Astrocyte (in vitro differentiated cells and primary cell): ENCODE measurements around the gene ECI1. TPM values are rescaled to one million over a fixed set of nuclear protein-coding genes. Genes with fewer than 3 reads are reported as not detected.

ENCODE experiments used
- DNase-seq: peaks from one replicate; pipeline ENCODE4 v3.0.0-alpha.2; 2010; ENCODE audit warnings: low read depth
- FAIRE-seq: peaks from 2 replicates; lab custom pipeline; 2011; peaks lifted over from hg19 to GRCh38; lab: Jason Lieb, UNC
- H2AFZ ChIP-seq: 2 replicates; pipeline ENCODE4 v1.6.0; 2012; ENCODE audit warnings: low read depth, low read length, inconsistent platforms
- H3K27ac ChIP-seq: 2 replicates; pipeline ENCODE4 v1.5.1; 2011; ENCODE audit warnings: low read depth, low read length, inconsistent platforms
- H3K27me3 ChIP-seq: 2 replicates; pipeline ENCODE4 v1.6.0; 2011; ENCODE audit warnings: low read length, inconsistent platforms; ENCODE audit not compliant: insufficient read depth
- H3K36me3 ChIP-seq: 2 replicates; pipeline ENCODE4 v1.5.1; 2011; ENCODE audit warnings: low read length, inconsistent platforms; ENCODE audit not compliant: insufficient read depth
- H3K4me1 ChIP-seq: 2 replicates; pipeline ENCODE4 v1.5.1; 2011; ENCODE audit warnings: low read length, inconsistent platforms; ENCODE audit not compliant: insufficient read depth
- H3K4me2 ChIP-seq: 2 replicates; pipeline ENCODE4 v1.6.0; 2012; ENCODE audit warnings: low read length, inconsistent platforms
- H3K4me3 ChIP-seq: 2 replicates; pipeline ENCODE4 v1.5.1; 2011; ENCODE audit warnings: low read depth, mild to moderate bottlenecking, low read length, inconsistent platforms; ENCODE audit not compliant: insufficient read depth
- H3K79me2 ChIP-seq: 2 replicates; pipeline ENCODE4 v1.6.0; 2012; ENCODE audit warnings: mild to moderate bottlenecking, low read length, inconsistent platforms; ENCODE audit not compliant: insufficient read depth
- H3K9ac ChIP-seq: 2 replicates; pipeline ENCODE4 v1.6.0; 2012; ENCODE audit warnings: mild to moderate bottlenecking, low read length, inconsistent platforms
- H3K9me3 ChIP-seq: 2 replicates; pipeline ENCODE4 v1.5.1; 2012; ENCODE audit warnings: low read depth, mild to moderate bottlenecking, low read length, inconsistent platforms; ENCODE audit not compliant: insufficient read depth
- H4K20me1 ChIP-seq: 2 replicates; pipeline ENCODE4 v1.6.0; 2012; ENCODE audit warnings: low read length, inconsistent platforms; ENCODE audit not compliant: insufficient read depth
- H3K27ac Mint-ChIP-seq: one replicate; pipeline ENCODE4 v1.8.0; 2021; ENCODE audit warnings: mild to moderate bottlenecking, mixed read lengths; ENCODE audit not compliant: unreplicated experiment
- H3K27me3 Mint-ChIP-seq: one replicate; pipeline ENCODE4 v1.8.0; 2021; ENCODE audit warnings: low read depth, mixed read lengths; ENCODE audit not compliant: unreplicated experiment
- H3K36me3 Mint-ChIP-seq: one replicate; pipeline ENCODE4 v1.8.0; 2021; ENCODE audit warnings: low read depth, mixed read lengths; ENCODE audit not compliant: unreplicated experiment
- H3K4me1 Mint-ChIP-seq: one replicate; pipeline ENCODE4 v1.8.0; 2021; ENCODE audit warnings: low read depth, mixed read lengths; ENCODE audit not compliant: unreplicated experiment
- H3K4me3 Mint-ChIP-seq: one replicate; pipeline ENCODE4 v1.8.0; 2021; ENCODE audit warnings: mild to moderate bottlenecking, moderate library complexity, mixed read lengths; ENCODE audit not compliant: unreplicated experiment
- H3K9me3 Mint-ChIP-seq: one replicate; pipeline ENCODE4 v1.8.0; 2021; ENCODE audit warnings: mild to moderate bottlenecking, mixed read lengths; ENCODE audit not compliant: unreplicated experiment
- CTCF ChIP-seq: IDR thresholded peaks from 2 replicates; pipeline ENCODE4 v1.5.1; 2011; ENCODE audit warnings: low read depth, mild to moderate bottlenecking, inconsistent platforms, low read length, moderate library complexity; ENCODE audit not compliant: insufficient read depth
- EZH2 ChIP-seq: IDR thresholded peaks from 2 replicates; pipeline ENCODE4 v1.6.1; 2012; ENCODE audit warnings: mild to moderate bottlenecking, low read length, inconsistent platforms; ENCODE audit not compliant: insufficient read depth
- total RNA-seq: library from RNA; stranded (reverse); gene quantifications from 2 replicates; pipeline ENCODE4 v1.2.1, GENCODE V29; 2021

ECI1 gene
- total RNA-seq, 1 donor from 2014 or later: 53.4 TPM

GRCh38 chr16:2237493-2238149 lies 13.8 kb downstream of the ECI1 start:
- DNase-seq (no peak), FAIRE-seq (no peak)
- Histone ChIP-seq H3K79me2 (no peaks in the 10 kb centered on the region), H3K9ac (no peak overlapping the region), H3K4me1 (peaks cover 10% of the 10 kb centered on the region), H3K4me3 (no peak overlapping the region), H3K27me3 (peaks cover 4% of the 10 kb centered on the region), H3K36me3 (no peaks in the 10 kb centered on the region), H3K4me2 (no peak overlapping the region), H4K20me1 (peaks cover 25% of the 10 kb centered on the region), H3K9me3 (no peaks in the 10 kb centered on the region), H2AFZ (no peak overlapping the region), H3K27ac (no peak overlapping the region)
- H3K4me1 Mint-ChIP-seq: no peaks in the 10 kb centered on the region
- no peak overlapping the region for H3K4me3 Mint-ChIP-seq
- H3K36me3 Mint-ChIP-seq: peaks cover 3% of the 10 kb centered on the region
- H3K27me3 Mint-ChIP-seq: no peaks in the 10 kb centered on the region
- H3K9me3 Mint-ChIP-seq: no peaks in the 10 kb centered on the region
- TF ChIP-seq EZH2: peak; percentile 12
- TF ChIP-seq CTCF: no peak
- H3K27ac Mint-ChIP-seq: no peak overlapping the region

GRCh38 chr16:2237102-2237482 lies 14.3 kb downstream of the ECI1 start:
- DNase-seq (no peak), FAIRE-seq (no peak)
- peaks cover 4% of the 10 kb centered on the region for H3K27me3 ChIP-seq
- peaks cover 10% of the 10 kb centered on the region for H3K4me1 ChIP-seq
- peaks cover 3% of the 10 kb centered on the region for H3K36me3 Mint-ChIP-seq
- H3K4me2 ChIP-seq: peak overlapping the region; percentile 81
- no peak overlapping the region for H3K4me3 Mint-ChIP-seq
- no peak overlapping the region for H3K9ac ChIP-seq
- no peaks in the 10 kb centered on the region for H3K79me2 ChIP-seq
- peaks cover 22% of the 10 kb centered on the region for H4K20me1 ChIP-seq
- no peak overlapping the region for H3K27ac ChIP-seq
- H2AFZ ChIP-seq: no peak overlapping the region
- no peak overlapping the region for H3K27ac Mint-ChIP-seq
- H3K4me1 Mint-ChIP-seq: no peaks in the 10 kb centered on the region
- H3K9me3 Mint-ChIP-seq: no peaks in the 10 kb centered on the region
- peak; percentile 85 for TF ChIP-seq EZH2
- no peak for TF ChIP-seq CTCF
- H3K36me3 ChIP-seq: no peaks in the 10 kb centered on the region
- H3K27me3 Mint-ChIP-seq: no peaks in the 10 kb centered on the region
- peak overlapping the region; percentile 17 for H3K4me3 ChIP-seq
- H3K9me3 ChIP-seq: no peaks in the 10 kb centered on the region
